GM19193 (cell line): ENCODE measurements around the gene TRIM50.
"Not testable (repeated sequence)": the region's sequence is repeated elsewhere in the genome, so short reads cannot be mapped to it uniquely, and the experiment has no call there.

Experiments used
- POLR2A ChIP-seq: IDR thresholded peaks from 4 replicates; pipeline ENCODE4 v1.6.1; 2011; ENCODE audit not compliant: insufficient read depth, insufficient read length; ENCODE audit errors: extremely low read depth

The TRIM50 gene

GRCh38 chr7:73327922-73328321 lies at the start of gene TRIM50, which contains the start of gene FKBP6:
Gene TRIM50, minus strand, starts transcription at chr7:73328082. Its CDS starts 3,295 bp downstream, at chr7:73324787.
Gene FKBP6, plus strand, starts transcription at chr7:73328161. Its CDS starts 268 bp downstream, at chr7:73328429.
- not testable (repeated sequence) for TF ChIP-seq POLR2A

- TF ChIP-seq POLR2A = no peak
Observed at GRCh38 chr7:73376671-73377412, 49.0 kb upstream of the TRIM50 start.

- no peak for TF ChIP-seq POLR2A
Observed at GRCh38 chr7:73373741-73374140, 45.9 kb upstream of the TRIM50 start.

GRCh38 chr7:73369622-73370021 lies 41.7 kb upstream of the TRIM50 start:
- TF ChIP-seq POLR2A = no peak

- no peak for TF ChIP-seq POLR2A
Observed at GRCh38 chr7:73369009-73369408, 41.1 kb upstream of the TRIM50 start.

GRCh38 chr7:73366990-73367389 lies 39.1 kb upstream of the TRIM50 start:
- no peak for TF ChIP-seq POLR2A

- no peak for TF ChIP-seq POLR2A
Observed at GRCh38 chr7:73366127-73366526, 38.2 kb upstream of the TRIM50 start.

GRCh38 chr7:73364006-73364728 lies 36.3 kb upstream of the TRIM50 start:
- TF ChIP-seq POLR2A = no peak

- TF ChIP-seq POLR2A = no peak
Observed at GRCh38 chr7:73363225-73364005, 35.5 kb upstream of the TRIM50 start.

- TF ChIP-seq POLR2A = no peak
Observed at GRCh38 chr7:73359746-73360375, 32.0 kb upstream of the TRIM50 start.

GRCh38 chr7:73359306-73359705 lies 31.4 kb upstream of the TRIM50 start:
- TF ChIP-seq POLR2A = no peak

GRCh38 chr7:73358590-73359275 lies 30.9 kb upstream of the TRIM50 start:
- no peak for TF ChIP-seq POLR2A

GRCh38 chr7:73356159-73356558 lies 28.3 kb upstream of the TRIM50 start:
- no peak for TF ChIP-seq POLR2A

- TF ChIP-seq POLR2A = no peak
Observed at GRCh38 chr7:73354821-73355220, 26.9 kb upstream of the TRIM50 start.

- no peak for TF ChIP-seq POLR2A
Observed at GRCh38 chr7:73354196-73354595, 26.3 kb upstream of the TRIM50 start.

- no peak for TF ChIP-seq POLR2A
Observed at GRCh38 chr7:73353243-73353642, 25.4 kb upstream of the TRIM50 start.
